IMR-90 (cell line): ENCODE measurements around the gene FBXO17. TPM values are rescaled to one million over a fixed set of nuclear protein-coding genes. Genes with fewer than 3 reads are reported as not detected.

Experiments
- ATAC-seq: fragments of 200-7000 bp; cut with Tn5 transposase; 2 replicates; pipeline ENCODE4 v1.9.1; 2020; ENCODE audit warnings: low read depth, mild to moderate bottlenecking, moderate library complexity
- BruUV-seq: library from RNA; stranded (reverse); fragments of 400-500 nt; replicated peaks from 2 replicates; lab custom pipeline; 2021; lab: Mats Ljungman, UMichigan
- CTCF ChIA-PET: fragments of 300-600 bp; formaldehyde crosslinking; extraction: SDS; loops from one replicate; lab custom pipeline; 2021; ENCODE audit warnings: antibody characterized with exemption; lab: Yijun Ruan, JAX
- POLR2A ChIA-PET: fragments of 300-600 bp; sonication (Branson Sonifier 250); formaldehyde crosslinking; loops from one replicate; lab custom pipeline; 2022; ENCODE audit warnings: antibody characterized with exemption; ENCODE audit not compliant: unreplicated experiment; lab: Charles Lee
- DNase-seq: peaks from one replicate; pipeline ENCODE4 v3.0.0; 2013
- H2AFZ ChIP-seq: replicated peaks from 2 replicates; pipeline ENCODE3; 2013; ENCODE audit warnings: low read length, mild to moderate bottlenecking; ENCODE audit not compliant: poor library complexity
- H2AK5ac ChIP-seq: 2 replicates; pipeline ENCODE4 v1.6.1; 2013; ENCODE audit warnings: low read depth, low read length, inconsistent platforms
- H2AK9ac ChIP-seq: replicated peaks from 2 replicates; pipeline ENCODE3; 2013; ENCODE audit warnings: mild to moderate bottlenecking, low read depth, low read length, moderate library complexity; ENCODE audit not compliant: poor library complexity
- H2BK120ac ChIP-seq: 2 replicates; pipeline ENCODE4 v1.6.1; 2013; ENCODE audit warnings: low read depth, low read length, inconsistent platforms
- H2BK15ac ChIP-seq: 3 replicates; pipeline ENCODE4 v1.6.1; 2013; ENCODE audit warnings: low read depth, low read length, inconsistent platforms
- H2BK20ac ChIP-seq: 2 replicates; pipeline ENCODE4 v1.6.1; 2013; ENCODE audit warnings: low read depth, mild to moderate bottlenecking, inconsistent platforms, low read length, moderate library complexity
- H2BK5ac ChIP-seq: 2 replicates; pipeline ENCODE4 v1.6.1; 2013; ENCODE audit warnings: mild to moderate bottlenecking, low read depth, low read length, inconsistent platforms; ENCODE audit not compliant: poor library complexity, severe bottlenecking
- H3K14ac ChIP-seq: replicated peaks from 2 replicates; pipeline ENCODE4 v1.6.1; 2013; ENCODE audit warnings: low read depth, low read length, inconsistent platforms
- H3K18ac ChIP-seq: 2 replicates; pipeline ENCODE4 v1.6.1; 2013; ENCODE audit warnings: low read depth, low read length, control low read depth
- H3K23ac ChIP-seq: 2 replicates; pipeline ENCODE4 v1.6.1; 2013; ENCODE audit warnings: low read depth, low read length, inconsistent platforms
- H3K27ac ChIP-seq: 2 replicates; pipeline ENCODE4 v1.5.1; 2013; ENCODE audit warnings: mild to moderate bottlenecking, control low read depth, low read length; ENCODE audit not compliant: insufficient read depth
- H3K27me3 ChIP-seq: 2 replicates; pipeline ENCODE4 v1.6.1; 2013; ENCODE audit warnings: low read length; ENCODE audit not compliant: control insufficient read depth, insufficient read depth
- H3K36me3 ChIP-seq: 2 replicates; pipeline ENCODE4 v1.6.1; 2013; ENCODE audit warnings: low read length, mixed read lengths; ENCODE audit not compliant: control insufficient read depth, insufficient read depth
- H3K4ac ChIP-seq: 2 replicates; pipeline ENCODE4 v1.6.1; 2013; ENCODE audit warnings: low read depth, low read length, inconsistent platforms
- H3K4me1 ChIP-seq: 2 replicates; pipeline ENCODE4 v1.6.1; 2013; ENCODE audit warnings: low read length, mixed read lengths; ENCODE audit not compliant: control insufficient read depth, insufficient read depth
- H3K4me2 ChIP-seq: 2 replicates; pipeline ENCODE4 v1.6.1; 2013; ENCODE audit warnings: low read depth, mild to moderate bottlenecking, control low read depth, low read length, moderate library complexity
- H3K4me3 ChIP-seq: 2 replicates; pipeline ENCODE4 v1.5.1; 2013; ENCODE audit warnings: low read depth, mild to moderate bottlenecking, control low read depth, low read length, moderate library complexity; ENCODE audit not compliant: insufficient read depth
- H3K56ac ChIP-seq: 2 replicates; pipeline ENCODE4 v1.6.1; 2013; ENCODE audit warnings: low read length, inconsistent platforms; ENCODE audit not compliant: insufficient read depth; ENCODE audit errors: extremely low read depth
- H3K79me1 ChIP-seq, 2 experiments: 2 replicates each; pipeline ENCODE4 v1.6.1; 2013; ENCODE audit warnings: low read length in 2 of 2, inconsistent platforms in 1 of 2, low read depth in 1 of 2
- H3K9ac ChIP-seq: 2 replicates; pipeline ENCODE4 v1.6.1; 2013; ENCODE audit warnings: low read depth, low read length, control low read depth
- H3K9me1 ChIP-seq: 2 replicates; pipeline ENCODE4 v1.6.1; 2013; ENCODE audit warnings: low read length, inconsistent platforms; ENCODE audit not compliant: insufficient read depth
- H3K9me3 ChIP-seq: 2 replicates; pipeline ENCODE4 v1.6.1; 2013; ENCODE audit warnings: low read length; ENCODE audit not compliant: control insufficient read depth, insufficient read depth
- H4K20me1 ChIP-seq: 2 replicates; pipeline ENCODE4 v1.6.1; 2013; ENCODE audit warnings: low read length, inconsistent platforms; ENCODE audit not compliant: insufficient read depth
- H4K5ac ChIP-seq: 2 replicates; pipeline ENCODE4 v1.6.1; 2013; ENCODE audit warnings: mild to moderate bottlenecking, low read depth, low read length, control low read depth
- H4K8ac ChIP-seq, 2 experiments: 2 replicates each; pipeline ENCODE4 v1.6.1; 2013; ENCODE audit warnings: low read depth in 2 of 2, low read length in 2 of 2, control low read depth in 1 of 2, inconsistent platforms in 1 of 2
- H4K91ac ChIP-seq: 2 replicates; pipeline ENCODE4 v1.6.1; 2013; ENCODE audit warnings: low read depth, low read length, inconsistent platforms; ENCODE audit not compliant: insufficient read depth
- BHLHE40 ChIP-seq: fragments of 150-350 bp; IDR thresholded peaks from 2 replicates; pipeline ENCODE4 v1.6.1; 2016; ENCODE audit warnings: mild to moderate bottlenecking, low read depth, low read length
- CEBPB ChIP-seq: IDR thresholded peaks from 2 replicates; pipeline ENCODE4 v1.6.1; 2012; ENCODE audit warnings: low read depth, low read length, improper control_type of control experiment
- CHD1 ChIP-seq: IDR thresholded peaks from 2 replicates; pipeline ENCODE4 v1.6.1; 2012; ENCODE audit warnings: low read depth, low read length, improper control_type of control experiment
- ELK1 ChIP-seq: fragments of 150-350 bp; IDR thresholded peaks from 2 replicates; pipeline ENCODE4 v1.6.1; 2016; ENCODE audit warnings: low read depth, mild to moderate bottlenecking, low read length, moderate library complexity, borderline replicate concordance
- MAZ ChIP-seq: IDR thresholded peaks from 2 replicates; pipeline ENCODE4 v1.6.1; 2012; ENCODE audit warnings: low read depth, mild to moderate bottlenecking, low read length, improper control_type of control experiment, moderate library complexity, borderline replicate concordance
- MXI1 ChIP-seq: IDR thresholded peaks from 2 replicates; pipeline ENCODE4 v1.6.1; 2012; ENCODE audit warnings: low read depth, mild to moderate bottlenecking, low read length, moderate library complexity, borderline replicate concordance
- RFX5 ChIP-seq: IDR thresholded peaks from 2 replicates; pipeline ENCODE4 v1.8.0; 2012; ENCODE audit warnings: low read depth, mild to moderate bottlenecking, low read length, moderate library complexity
- WGBS, 2 experiments: methylation state at CpG; one replicate each; pipeline versions ENCODE4 v1.1.5 to v1.1.7; 2013; ENCODE audit warnings: missing lambda C conversion rate in 2 of 2; ENCODE audit not compliant: insufficient read length in 1 of 2; ENCODE audit errors: extremely low coverage in 2 of 2; 5-methylcytosine and 5-hydroxymethylcytosine counted together
- dilution Hi-C: fragments of 300-500 bp; cut with HindIII; formaldehyde crosslinking; loops from one replicate; pipeline ENCODE4 v1.14.3; 2018; ENCODE audit warnings: low sequenced_read_pairs; ENCODE audit not compliant: unreplicated experiment
- in situ Hi-C: fragments of 300-500 bp; cut with MboI; formaldehyde crosslinking; loops from 3 replicates; pipeline ENCODE4 v1.14.3; 2019; ENCODE audit warnings: low sequenced_read_pairs, inconsistent platforms, mixed read lengths
- intact Hi-C: fragments of 100-400 bp; cut with micrococcal nuclease; formaldehyde crosslinking; loops from 2 replicates; pipeline ENCODE4 v1.10.0; 2022
- polyA plus RNA-seq, 3 experiments: library from polyadenylated mRNA; depleted of rRNA; stranded (reverse); fragments of >200 nt; gene quantifications; 2 replicates each; pipeline ENCODE4 v1.2.3, GENCODE V29; 2012; ENCODE audit warnings: low replicate concordance in 1 of 3
- total RNA-seq: library from RNA; depleted of rRNA; stranded (reverse); fragments of >200 nt; gene quantifications from 2 replicates; pipeline ENCODE4 v1.2.3, GENCODE V29; 2012

FBXO17 gene
- total and polyA plus RNA-seq, 2 of the 4 experiments (the other 2 are of a cell fraction), result 10.8 to 20.7 TPM

GRCh38 chr19:38901683-38902082 is 73.9 kb downstream of the FBXO17 start:
- H3K27ac ChIP-seq, result no peak overlapping the region
- H3K56ac ChIP-seq, result no peak overlapping the region
- H3K14ac ChIP-seq, result no peak overlapping the region
- no peak overlapping the region for H3K9ac ChIP-seq
- H2BK15ac ChIP-seq, result no peak overlapping the region
- dilution Hi-C loops, result no loop called here
- no peaks in the 10 kb centered on the region for H3K9me3 ChIP-seq
- no peak overlapping the region for H2BK120ac ChIP-seq
- H4K8ac ChIP-seq, result no peak overlapping the region
- peaks cover 8% of the 10 kb centered on the region; the same call in 1 of the 2 replicates for H3K36me3 ChIP-seq
- TF ChIP-seq MAZ (no peak), BHLHE40 (no peak), CEBPB (no peak), CHD1 (no peak), RFX5 (no peak), MXI1 (no peak), ELK1 (no peak)
- H3K4me3 ChIP-seq, result no peak overlapping the region
- BruUV-seq, result no TSS peak
- no peak overlapping the region for H2BK20ac ChIP-seq
- H2BK5ac ChIP-seq, result no peak overlapping the region
- H4K20me1 ChIP-seq, result peaks cover 1% of the 10 kb centered on the region
- H3K79me1 ChIP-seq, result peaks cover 20 to 49% of the 10 kb centered on the region in 2 experiments
- peaks cover 3% of the 10 kb centered on the region; the same call in 1 of the 2 replicates for H3K4me1 ChIP-seq
- no peak overlapping the region for H2AK9ac ChIP-seq
- CTCF ChIA-PET, result interaction anchor here (1.5 kb wide), 1 partner anchor 14 kb away, joined by 4 read pairs; no protein-coding TSS in a partner anchor
- no peak overlapping the region for H3K18ac ChIP-seq
- no peak overlapping the region for H2AFZ ChIP-seq
- H3K23ac ChIP-seq, result no peak overlapping the region
- in situ Hi-C loops, result loop anchor here (25.0 kb wide), 1 partner anchor 164 kb away; the partner anchor contains the start of gene CAPN12
- no peaks in the 10 kb centered on the region; the same call in none of the 2 replicates for H3K9me1 ChIP-seq
- DNase-seq (no peak), ATAC-seq (no peak)
- 100% methylated on average over 1 of the region's 1 CpG; no CpG with 5 or more reads in 1 of the 2 experiments for WGBS, 2 experiments
- no peak overlapping the region for H3K4me2 ChIP-seq
- no peak overlapping the region for H3K4ac ChIP-seq
- intact Hi-C loops, result no loop called here
- no peak overlapping the region for H4K91ac ChIP-seq
- H2AK5ac ChIP-seq, result no peak overlapping the region
- POLR2A ChIA-PET, result no interaction called here
- H3K27me3 ChIP-seq, result no peaks in the 10 kb centered on the region
- H4K5ac ChIP-seq, result no peak overlapping the region
